ENCODE results near the gene PPM1D.

- TF ChIP-seq, protein P1, sequence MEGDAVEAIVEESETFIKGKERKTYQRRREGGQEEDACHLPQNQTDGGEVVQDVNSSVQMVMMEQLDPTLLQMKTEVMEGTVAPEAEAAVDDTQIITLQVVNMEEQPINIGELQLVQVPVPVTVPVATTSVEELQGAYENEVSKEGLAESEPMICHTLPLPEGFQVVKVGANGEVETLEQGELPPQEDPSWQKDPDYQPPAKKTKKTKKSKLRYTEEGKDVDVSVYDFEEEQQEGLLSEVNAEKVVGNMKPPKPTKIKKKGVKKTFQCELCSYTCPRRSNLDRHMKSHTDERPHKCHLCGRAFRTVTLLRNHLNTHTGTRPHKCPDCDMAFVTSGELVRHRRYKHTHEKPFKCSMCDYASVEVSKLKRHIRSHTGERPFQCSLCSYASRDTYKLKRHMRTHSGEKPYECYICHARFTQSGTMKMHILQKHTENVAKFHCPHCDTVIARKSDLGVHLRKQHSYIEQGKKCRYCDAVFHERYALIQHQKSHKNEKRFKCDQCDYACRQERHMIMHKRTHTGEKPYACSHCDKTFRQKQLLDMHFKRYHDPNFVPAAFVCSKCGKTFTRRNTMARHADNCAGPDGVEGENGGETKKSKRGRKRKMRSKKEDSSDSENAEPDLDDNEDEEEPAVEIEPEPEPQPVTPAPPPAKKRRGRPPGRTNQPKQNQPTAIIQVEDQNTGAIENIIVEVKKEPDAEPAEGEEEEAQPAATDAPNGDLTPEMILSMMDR (IDR thresholded peaks at IDR 0.05): no peak
- peak in 1 of 2 donors; percentile 11 for TF ChIP-seq EP300 (IDR thresholded peaks at IDR 0.05)
Measured at GRCh38 chr17:60554377-60554788, 45.6 kb upstream of the PPM1D start.
